ENCODE measurements around the gene KIAA0930. TPM values are rescaled to one million over a fixed set of nuclear protein-coding genes. Genes with fewer than 3 reads are reported as not detected.
"Not testable (repeated sequence)": the region's sequence is repeated elsewhere in the genome, so short reads cannot be mapped to it uniquely, and the experiment has no call there.

Gene KIAA0930
- total RNA-seq, 2 donors from 2014 or later = 29.1 to 55.1 TPM

- H3K4me3 ChIP-seq = no peak overlapping the region
- TF ChIP-seq POLR2AphosphoS5 (IDR thresholded peaks at IDR 0.05) (no peak), POLR2A (IDR thresholded peaks at IDR 0.05) (no peak), CTCF (IDR thresholded peaks at IDR 0.05) (no peak)
- peaks cover 8% of the 10 kb centered on the region for H3K4me1 ChIP-seq (replicated peaks)
- H3K9me3 ChIP-seq = no peaks in the 10 kb centered on the region
- 54% methylated on average over 13 of the region's 13 CpGs for WGBS
- intact Hi-C loops (cut with DNase I) = no loop called here
- no peaks in the 10 kb centered on the region for H3K27me3 ChIP-seq (replicated peaks; ENCODE audit: insufficient read depth)
- no peak for DNase-seq (ENCODE audit: low spot score)
- no peak overlapping the region for H3K27ac ChIP-seq
- H3K36me3 ChIP-seq = peaks cover 0 to 7% of the 10 kb centered on the region in 2 donors
Observed at GRCh38 chr22:45192701-45193187, 48.0 kb downstream of the KIAA0930 start.

- intact Hi-C loops (cut with DNase I); DNase-seq (ENCODE audit: low spot score); H3K27ac ChIP-seq; H3K4me1 ChIP-seq (replicated peaks); H3K36me3 ChIP-seq; H3K4me3 ChIP-seq; H3K27me3 ChIP-seq (replicated peaks; ENCODE audit: insufficient read depth); H3K9me3 ChIP-seq: not testable (repeated sequence)
- WGBS = 85% methylated on average over 9 of the region's 9 CpGs
Observed at GRCh38 chr22:45191746-45192145, 48.9 kb downstream of the KIAA0930 start.

GRCh38 chr22:45190202-45190872 lies 50.4 kb downstream of the KIAA0930 start:
- H3K4me1 ChIP-seq (replicated peaks) = peaks cover 8% of the 10 kb centered on the region
- H3K27ac ChIP-seq = peak overlapping the region in 1 of 2 donors; percentile 68
- no peak overlapping the region for H3K4me3 ChIP-seq
- no peaks in the 10 kb centered on the region for H3K27me3 ChIP-seq (replicated peaks; ENCODE audit: insufficient read depth)
- no peaks in the 10 kb centered on the region for H3K9me3 ChIP-seq
- no peaks in the 10 kb centered on the region for H3K36me3 ChIP-seq
- peak; percentile 73 for TF ChIP-seq POLR2AphosphoS5 (IDR thresholded peaks at IDR 0.05)
- TF ChIP-seq POLR2A (IDR thresholded peaks at IDR 0.05) = no peak
- intact Hi-C loops (cut with DNase I) = no loop called here
- WGBS = 20% methylated on average over 4 of the region's 4 CpGs
- no peak for DNase-seq (ENCODE audit: low spot score)

GRCh38 chr22:45188779-45189178 lies 51.9 kb downstream of the KIAA0930 start:
- no peak for DNase-seq (ENCODE audit: low spot score)
- Histone ChIP-seq H3K4me3 (no peak overlapping the region), H3K4me1 (replicated peaks) (peaks cover 8% of the 10 kb centered on the region), H3K27ac (peak overlapping the region in 1 of 2 donors; percentile 68), H3K36me3 (no peaks in the 10 kb centered on the region), H3K9me3 (no peaks in the 10 kb centered on the region), H3K27me3 (replicated peaks; ENCODE audit: insufficient read depth) (no peaks in the 10 kb centered on the region)
- intact Hi-C loops (cut with DNase I) = no loop called here
- TF ChIP-seq POLR2A (IDR thresholded peaks at IDR 0.05) = no peak
- TF ChIP-seq POLR2AphosphoS5 (IDR thresholded peaks at IDR 0.05) = no peak
- no peak for TF ChIP-seq CTCF (IDR thresholded peaks at IDR 0.05)
- WGBS = 81% methylated on average over 16 of the region's 16 CpGs

- Histone ChIP-seq H3K36me3 (no peaks in the 10 kb centered on the region), H3K4me1 (replicated peaks) (peaks cover 8% of the 10 kb centered on the region), H3K9me3 (no peaks in the 10 kb centered on the region), H3K27ac (no peak overlapping the region), H3K4me3 (no peak overlapping the region), H3K27me3 (replicated peaks; ENCODE audit: insufficient read depth) (no peaks in the 10 kb centered on the region)
- TF ChIP-seq POLR2AphosphoS5 (IDR thresholded peaks at IDR 0.05) (no peak), CTCF (IDR thresholded peaks at IDR 0.05) (no peak), POLR2A (IDR thresholded peaks at IDR 0.05) (no peak)
- intact Hi-C loops (cut with DNase I) = no loop called here
- WGBS = 34% methylated on average over 4 of the region's 4 CpGs
- no peak for DNase-seq (ENCODE audit: low spot score)
Observed at GRCh38 chr22:45187891-45188290, 52.8 kb downstream of the KIAA0930 start.
